SU-DHL-6 (cell line): ENCODE measurements around the gene OGT.
A peak's percentile ranks its signal among the peaks of the same experiment; 100 is the strongest.
"Not testable (repeated sequence)": the region's sequence is repeated elsewhere in the genome, so short reads cannot be mapped to it uniquely, and the experiment has no call there.

Source experiments
- H2AFZ ChIP-seq: fragments of 200-600 bp; sonication (generic); 2 replicates; pipeline ENCODE4 v1.6.1; 2014; ENCODE audit warnings: low read depth, mild to moderate bottlenecking, moderate library complexity, mixed read lengths, antibody characterized with exemption, low read length; ENCODE audit not compliant: severe bottlenecking
- H3F3A ChIP-seq: fragments of 200-600 bp; shearing (Covaris generic); 2 replicates; pipeline ENCODE4 v1.6.0; 2016; ENCODE audit warnings: antibody characterized with exemption, mild to moderate bottlenecking; ENCODE audit not compliant: insufficient read depth
- H3K27ac ChIP-seq: fragments of 200-600 bp; sonication (generic); 2 replicates; pipeline ENCODE4 v1.5.1; 2016; ENCODE audit warnings: low read depth, mild to moderate bottlenecking, low read length, moderate library complexity, mixed read lengths
- H3K27me3 ChIP-seq: fragments of 200-600 bp; sonication (generic), shearing (Covaris generic); 2 replicates; pipeline ENCODE4 v1.6.0; 2014; ENCODE audit warnings: mild to moderate bottlenecking, low read length
- H3K36me3 ChIP-seq: fragments of 200-600 bp; sonication (generic); 2 replicates; pipeline ENCODE4 v1.6.1; 2014; ENCODE audit warnings: mild to moderate bottlenecking, low read length, mixed read lengths
- H3K4me2 ChIP-seq: fragments of 300-600, 200-600 bp; shearing (Covaris generic), sonication (generic); 2 replicates; pipeline ENCODE4 v1.6.0; 2014; ENCODE audit warnings: low read length, low read depth, mild to moderate bottlenecking; ENCODE audit not compliant: poor library complexity, severe bottlenecking
- H3K4me3 ChIP-seq: fragments of 200-600 bp; sonication (generic); 2 replicates; pipeline ENCODE4 v1.5.1; 2014; ENCODE audit warnings: antibody characterized with exemption, low read length, mild to moderate bottlenecking, mixed read lengths; ENCODE audit not compliant: insufficient read depth, poor library complexity, severe bottlenecking
- H3K79me2 ChIP-seq: fragments of 200-600 bp; sonication (generic); 2 replicates; pipeline ENCODE4 v1.6.1; 2014; ENCODE audit warnings: mild to moderate bottlenecking, low read length, moderate library complexity; ENCODE audit not compliant: insufficient read depth
- H3K9ac ChIP-seq: fragments of 200-600 bp; sonication (generic); 2 replicates; pipeline ENCODE4 v1.7.0; 2014; ENCODE audit warnings: mild to moderate bottlenecking, low read length
- H3K9me2 ChIP-seq: fragments of 200-600 bp; sonication (generic); replicated peaks from 2 replicates; pipeline ENCODE4 v1.6.1; 2014; ENCODE audit warnings: low read length; ENCODE audit not compliant: insufficient read depth
- H3K9me3 ChIP-seq: fragments of 200-600 bp; sonication (generic); 2 replicates; pipeline ENCODE4 v1.6.1; 2014; ENCODE audit warnings: low read length, mixed read lengths; ENCODE audit not compliant: insufficient read depth
- H4K20me1 ChIP-seq: fragments of 200-600 bp; sonication (generic); 2 replicates; pipeline ENCODE4 v1.6.1; 2014; ENCODE audit warnings: low read depth, mild to moderate bottlenecking, antibody characterized with exemption, low read length, moderate library complexity, mixed read lengths
- EZH2phosphoT487 ChIP-seq: fragments of 200-600 bp; sonication (generic), shearing (Covaris generic); conservative IDR thresholded peaks from 2 replicates; pipeline ENCODE4 v1.6.1; 2018; ENCODE audit warnings: mild to moderate bottlenecking, antibody characterized with exemption, low read length, moderate library complexity, mixed read lengths
- TF ChIP-seq, protein P1 (sequence below): fragments of 200-600 bp; sonication (generic); IDR thresholded peaks from one replicate; pipeline ENCODE4 v1.5.1; 2017; ENCODE audit warnings: antibody characterized with exemption, mild to moderate bottlenecking, low read length, moderate library complexity; ENCODE audit not compliant: insufficient read depth, poor library complexity, severe bottlenecking

Gene OGT

DNA sequence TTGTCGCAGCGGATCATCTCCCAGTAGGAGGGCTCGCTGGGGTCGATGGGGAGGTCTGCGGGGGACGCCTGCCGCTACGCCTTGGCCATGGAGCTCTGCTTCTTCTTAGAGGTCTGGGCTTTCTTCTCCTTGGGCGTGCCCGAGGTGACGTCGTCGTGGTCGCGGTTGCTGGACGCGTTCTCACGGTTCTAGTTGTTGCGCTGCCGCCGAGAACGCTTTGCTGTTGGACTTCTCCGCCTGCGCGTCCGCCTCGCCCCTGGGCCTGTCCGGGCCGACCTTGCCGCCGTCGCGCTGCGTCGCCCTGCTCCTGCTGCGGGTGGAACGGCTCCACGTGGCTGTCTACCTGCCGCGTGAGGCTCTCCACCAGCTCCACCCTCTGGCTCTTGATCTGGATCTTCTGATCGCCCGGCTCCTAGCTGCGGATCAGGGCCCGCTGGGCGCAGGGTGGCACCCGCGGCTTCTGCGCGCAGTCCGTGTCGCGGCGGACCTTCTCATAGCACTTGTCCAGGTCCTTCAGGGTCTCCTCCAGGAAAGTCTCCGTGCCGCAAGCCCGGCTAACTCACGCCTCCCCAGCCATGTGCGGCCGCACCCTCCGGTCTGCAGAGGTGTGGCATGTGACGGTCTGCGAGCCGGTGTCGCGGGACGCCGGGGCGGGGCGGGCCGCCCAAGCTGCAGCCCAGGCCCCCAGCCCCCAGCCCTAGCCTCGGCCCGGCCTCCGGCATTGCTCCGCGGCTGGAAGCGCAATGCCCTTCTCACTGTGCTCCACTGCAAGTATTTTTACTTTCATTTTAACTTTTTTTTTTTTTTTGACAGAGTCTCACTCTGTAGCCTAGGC, 40.5 kb upstream of the OGT start:
- H3K27me3 ChIP-seq: no peaks in the 10 kb centered on the region
- no peaks in the 10 kb centered on the region for H4K20me1 ChIP-seq
- H2AFZ ChIP-seq: no peak overlapping the region
- H3K9me2 ChIP-seq: no peaks in the 10 kb centered on the region
- H3F3A ChIP-seq: no peaks in the 10 kb centered on the region
- H3K36me3 ChIP-seq: no peaks in the 10 kb centered on the region
- no peaks in the 10 kb centered on the region for H3K9me3 ChIP-seq
- TF ChIP-seq, protein P1, sequence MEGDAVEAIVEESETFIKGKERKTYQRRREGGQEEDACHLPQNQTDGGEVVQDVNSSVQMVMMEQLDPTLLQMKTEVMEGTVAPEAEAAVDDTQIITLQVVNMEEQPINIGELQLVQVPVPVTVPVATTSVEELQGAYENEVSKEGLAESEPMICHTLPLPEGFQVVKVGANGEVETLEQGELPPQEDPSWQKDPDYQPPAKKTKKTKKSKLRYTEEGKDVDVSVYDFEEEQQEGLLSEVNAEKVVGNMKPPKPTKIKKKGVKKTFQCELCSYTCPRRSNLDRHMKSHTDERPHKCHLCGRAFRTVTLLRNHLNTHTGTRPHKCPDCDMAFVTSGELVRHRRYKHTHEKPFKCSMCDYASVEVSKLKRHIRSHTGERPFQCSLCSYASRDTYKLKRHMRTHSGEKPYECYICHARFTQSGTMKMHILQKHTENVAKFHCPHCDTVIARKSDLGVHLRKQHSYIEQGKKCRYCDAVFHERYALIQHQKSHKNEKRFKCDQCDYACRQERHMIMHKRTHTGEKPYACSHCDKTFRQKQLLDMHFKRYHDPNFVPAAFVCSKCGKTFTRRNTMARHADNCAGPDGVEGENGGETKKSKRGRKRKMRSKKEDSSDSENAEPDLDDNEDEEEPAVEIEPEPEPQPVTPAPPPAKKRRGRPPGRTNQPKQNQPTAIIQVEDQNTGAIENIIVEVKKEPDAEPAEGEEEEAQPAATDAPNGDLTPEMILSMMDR: no peak
- TF ChIP-seq EZH2phosphoT487: no peak
- no peak overlapping the region for H3K27ac ChIP-seq
- H3K4me2 ChIP-seq: peak overlapping the region; percentile 25
- H3K4me3 ChIP-seq: no peak overlapping the region
- no peaks in the 10 kb centered on the region for H3K79me2 ChIP-seq
- no peak overlapping the region for H3K9ac ChIP-seq

DNA sequence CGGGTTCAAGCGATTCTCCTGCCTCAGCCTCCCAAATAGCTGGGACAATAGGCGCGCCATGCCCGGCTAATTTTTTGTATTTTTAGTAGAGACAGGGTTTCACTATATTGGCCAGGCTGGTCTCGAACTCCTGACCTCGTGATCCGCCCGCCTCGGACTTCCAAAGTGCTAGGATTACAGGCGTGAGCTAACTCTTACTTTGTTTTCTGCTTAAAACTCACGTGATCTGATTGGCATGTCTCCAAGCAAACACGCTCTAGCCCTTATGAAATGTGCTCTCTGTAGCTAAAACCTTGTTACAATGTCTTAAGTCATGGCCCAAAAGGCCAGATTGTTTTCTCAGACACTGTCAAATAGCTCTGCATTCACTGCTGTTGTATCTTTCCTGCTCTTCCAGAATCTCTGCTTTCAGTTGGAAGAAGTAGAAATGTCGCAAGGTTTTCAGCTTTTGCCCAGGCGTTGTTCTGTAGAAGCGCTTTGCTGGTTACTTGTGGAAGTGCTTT, 39.7 kb upstream of the OGT start:
- H3K79me2 ChIP-seq: no peaks in the 10 kb centered on the region
- no peaks in the 10 kb centered on the region for H3K9me2 ChIP-seq
- H3F3A ChIP-seq: no peaks in the 10 kb centered on the region
- no peak overlapping the region for H3K9ac ChIP-seq
- H3K4me3 ChIP-seq: no peak overlapping the region
- H3K36me3 ChIP-seq: no peaks in the 10 kb centered on the region
- no peak overlapping the region for H3K27ac ChIP-seq
- no peaks in the 10 kb centered on the region for H4K20me1 ChIP-seq
- no peaks in the 10 kb centered on the region for H3K9me3 ChIP-seq
- H3K27me3 ChIP-seq: no peaks in the 10 kb centered on the region
- no peak overlapping the region for H3K4me2 ChIP-seq
- H2AFZ ChIP-seq: no peak overlapping the region
- TF ChIP-seq, protein P1: no peak
- no peak for TF ChIP-seq EZH2phosphoT487

DNA sequence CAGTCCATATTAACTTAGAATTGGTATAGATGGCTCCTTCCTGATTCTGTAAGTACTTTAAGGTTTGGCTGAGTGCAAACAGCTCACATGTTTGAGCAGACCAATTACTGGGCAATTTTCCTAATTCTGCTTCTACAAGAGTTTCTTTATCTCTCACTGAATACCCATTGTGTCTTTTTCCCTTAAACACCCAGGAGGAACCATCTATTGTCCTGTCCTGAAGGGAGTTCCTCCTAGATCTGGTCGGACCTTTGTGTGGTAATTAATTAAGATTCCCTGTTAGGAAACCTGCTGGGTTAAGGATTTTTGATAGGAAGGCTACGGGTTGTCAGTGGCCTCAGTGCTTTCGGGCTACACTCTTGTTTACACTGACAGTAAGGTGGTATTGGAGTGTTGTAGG, 36.9 kb upstream of the OGT start:
- H3K9me2 ChIP-seq, H3K9me3 ChIP-seq, H3K36me3 ChIP-seq, H3K9ac ChIP-seq, H2AFZ ChIP-seq, H3K4me3 ChIP-seq, H3K4me2 ChIP-seq, H3K79me2 ChIP-seq, H3F3A ChIP-seq, H4K20me1 ChIP-seq, H3K27me3 ChIP-seq, H3K27ac ChIP-seq: not testable (repeated sequence)

DNA sequence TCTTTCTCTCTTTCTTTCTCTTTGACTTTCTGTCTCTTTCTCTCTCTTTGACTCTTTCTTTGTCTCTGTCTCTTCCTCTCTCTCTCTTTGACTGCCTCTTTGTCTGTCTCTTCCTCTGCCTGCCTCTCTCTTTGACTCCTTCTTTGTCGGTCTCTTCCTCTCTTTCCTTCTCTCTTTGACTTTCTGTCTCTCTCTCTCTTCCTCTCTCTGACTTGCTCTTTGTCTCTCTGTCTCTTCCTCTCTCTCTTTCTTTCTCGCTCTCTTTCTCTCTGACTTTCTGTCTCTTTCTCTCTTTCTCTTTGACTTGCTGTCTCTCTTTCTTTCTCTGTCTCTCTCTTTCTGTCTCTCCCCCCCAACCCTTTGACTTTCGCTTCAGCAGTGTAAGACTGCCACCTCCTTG, 36.4 kb upstream of the OGT start:
- no peaks in the 10 kb centered on the region for H3K79me2 ChIP-seq
- H3F3A ChIP-seq: no peaks in the 10 kb centered on the region
- no peaks in the 10 kb centered on the region for H3K9me2 ChIP-seq

DNA sequence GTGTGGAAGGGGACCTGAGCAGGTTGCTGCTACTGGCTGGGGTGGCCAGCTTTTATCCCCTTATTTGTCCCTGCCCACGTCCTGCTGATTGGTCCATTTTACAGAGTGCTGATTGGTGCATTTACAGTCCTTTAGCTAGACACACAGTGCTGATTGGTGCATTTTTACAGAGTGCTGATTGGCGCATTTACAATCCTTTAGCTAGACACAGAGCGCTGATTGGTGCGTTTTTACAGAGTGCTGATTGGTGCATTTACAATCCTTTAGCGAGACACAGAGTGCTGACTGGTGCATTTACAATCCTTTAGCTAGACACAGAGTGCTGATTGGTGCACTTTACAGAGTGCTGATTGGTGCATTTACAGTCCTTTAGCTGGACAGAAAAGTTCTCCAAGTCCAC, 30.8 kb upstream of the OGT start:
- H3K9me2 ChIP-seq, H3K9me3 ChIP-seq, H3K79me2 ChIP-seq, H2AFZ ChIP-seq, H4K20me1 ChIP-seq, H3K4me2 ChIP-seq, H3K27ac ChIP-seq, H3K4me3 ChIP-seq, H3K27me3 ChIP-seq, H3K36me3 ChIP-seq, H3F3A ChIP-seq, H3K9ac ChIP-seq: not testable (repeated sequence)

More for the DNA sequence above, 36.4 kb upstream of the OGT start:
- Histone ChIP-seq H3K9me3 (no peaks in the 10 kb centered on the region), H3K4me3 (no peak overlapping the region), H3K27me3 (no peaks in the 10 kb centered on the region), H3K9ac (no peak overlapping the region), H3K27ac (no peak overlapping the region), H2AFZ (no peak overlapping the region), H3K36me3 (no peaks in the 10 kb centered on the region), H3K4me2 (no peak overlapping the region), H4K20me1 (no peaks in the 10 kb centered on the region)
- TF ChIP-seq, protein P1: no peak
- no peak for TF ChIP-seq EZH2phosphoT487
